ENCODE data around the gene FARP1.

DNA sequence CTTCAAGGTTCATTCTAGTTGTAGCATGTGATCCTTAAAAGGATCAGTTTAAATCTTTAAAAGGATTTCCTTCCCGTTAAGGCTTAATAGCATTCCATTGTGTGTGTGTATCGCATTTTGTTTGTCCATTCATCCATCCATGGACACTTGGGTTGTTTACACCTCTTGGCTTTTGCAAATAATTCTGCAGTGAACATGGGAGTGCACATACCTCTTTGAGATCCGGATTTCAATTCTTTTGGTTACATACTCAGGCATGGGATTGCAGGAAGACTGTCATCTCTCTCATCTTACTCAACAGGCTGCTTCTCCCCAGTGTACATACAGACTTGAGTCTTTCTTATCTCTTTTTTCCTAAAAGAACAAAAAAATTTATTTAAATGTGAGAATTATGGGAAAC is 32.9 kb downstream of the FARP1 start:
- TF ChIP-seq ZFP36 (IDR thresholded peaks at IDR 0.05; ENCODE audit: borderline replicate concordance, partially characterized antibody) (no peak), RNF2 (IDR thresholded peaks at IDR 0.05; ENCODE audit: borderline replicate concordance, low read depth) (no peak), RAD21 (conservative IDR thresholded peaks at IDR 0.05 in 1 of 2, IDR thresholded peaks at IDR 0.05 in 1 of 2) (no peak)
- TF ChIP-seq, protein P1, sequence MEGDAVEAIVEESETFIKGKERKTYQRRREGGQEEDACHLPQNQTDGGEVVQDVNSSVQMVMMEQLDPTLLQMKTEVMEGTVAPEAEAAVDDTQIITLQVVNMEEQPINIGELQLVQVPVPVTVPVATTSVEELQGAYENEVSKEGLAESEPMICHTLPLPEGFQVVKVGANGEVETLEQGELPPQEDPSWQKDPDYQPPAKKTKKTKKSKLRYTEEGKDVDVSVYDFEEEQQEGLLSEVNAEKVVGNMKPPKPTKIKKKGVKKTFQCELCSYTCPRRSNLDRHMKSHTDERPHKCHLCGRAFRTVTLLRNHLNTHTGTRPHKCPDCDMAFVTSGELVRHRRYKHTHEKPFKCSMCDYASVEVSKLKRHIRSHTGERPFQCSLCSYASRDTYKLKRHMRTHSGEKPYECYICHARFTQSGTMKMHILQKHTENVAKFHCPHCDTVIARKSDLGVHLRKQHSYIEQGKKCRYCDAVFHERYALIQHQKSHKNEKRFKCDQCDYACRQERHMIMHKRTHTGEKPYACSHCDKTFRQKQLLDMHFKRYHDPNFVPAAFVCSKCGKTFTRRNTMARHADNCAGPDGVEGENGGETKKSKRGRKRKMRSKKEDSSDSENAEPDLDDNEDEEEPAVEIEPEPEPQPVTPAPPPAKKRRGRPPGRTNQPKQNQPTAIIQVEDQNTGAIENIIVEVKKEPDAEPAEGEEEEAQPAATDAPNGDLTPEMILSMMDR (IDR thresholded peaks at IDR 0.05): no peak
- TF ChIP-seq, protein P2, sequence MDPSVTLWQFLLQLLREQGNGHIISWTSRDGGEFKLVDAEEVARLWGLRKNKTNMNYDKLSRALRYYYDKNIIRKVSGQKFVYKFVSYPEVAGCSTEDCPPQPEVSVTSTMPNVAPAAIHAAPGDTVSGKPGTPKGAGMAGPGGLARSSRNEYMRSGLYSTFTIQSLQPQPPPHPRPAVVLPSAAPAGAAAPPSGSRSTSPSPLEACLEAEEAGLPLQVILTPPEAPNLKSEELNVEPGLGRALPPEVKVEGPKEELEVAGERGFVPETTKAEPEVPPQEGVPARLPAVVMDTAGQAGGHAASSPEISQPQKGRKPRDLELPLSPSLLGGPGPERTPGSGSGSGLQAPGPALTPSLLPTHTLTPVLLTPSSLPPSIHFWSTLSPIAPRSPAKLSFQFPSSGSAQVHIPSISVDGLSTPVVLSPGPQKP (IDR thresholded peaks at IDR 0.05; ENCODE audit: low read depth, low read length): no peak
- TF ChIP-seq, protein P3, sequence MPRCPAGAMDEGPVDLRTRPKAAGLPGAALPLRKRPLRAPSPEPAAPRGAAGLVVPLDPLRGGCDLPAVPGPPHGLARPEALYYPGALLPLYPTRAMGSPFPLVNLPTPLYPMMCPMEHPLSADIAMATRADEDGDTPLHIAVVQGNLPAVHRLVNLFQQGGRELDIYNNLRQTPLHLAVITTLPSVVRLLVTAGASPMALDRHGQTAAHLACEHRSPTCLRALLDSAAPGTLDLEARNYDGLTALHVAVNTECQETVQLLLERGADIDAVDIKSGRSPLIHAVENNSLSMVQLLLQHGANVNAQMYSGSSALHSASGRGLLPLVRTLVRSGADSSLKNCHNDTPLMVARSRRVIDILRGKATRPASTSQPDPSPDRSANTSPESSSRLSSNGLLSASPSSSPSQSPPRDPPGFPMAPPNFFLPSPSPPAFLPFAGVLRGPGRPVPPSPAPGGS (IDR thresholded peaks at IDR 0.05): no peak
- TF ChIP-seq, protein P4, sequence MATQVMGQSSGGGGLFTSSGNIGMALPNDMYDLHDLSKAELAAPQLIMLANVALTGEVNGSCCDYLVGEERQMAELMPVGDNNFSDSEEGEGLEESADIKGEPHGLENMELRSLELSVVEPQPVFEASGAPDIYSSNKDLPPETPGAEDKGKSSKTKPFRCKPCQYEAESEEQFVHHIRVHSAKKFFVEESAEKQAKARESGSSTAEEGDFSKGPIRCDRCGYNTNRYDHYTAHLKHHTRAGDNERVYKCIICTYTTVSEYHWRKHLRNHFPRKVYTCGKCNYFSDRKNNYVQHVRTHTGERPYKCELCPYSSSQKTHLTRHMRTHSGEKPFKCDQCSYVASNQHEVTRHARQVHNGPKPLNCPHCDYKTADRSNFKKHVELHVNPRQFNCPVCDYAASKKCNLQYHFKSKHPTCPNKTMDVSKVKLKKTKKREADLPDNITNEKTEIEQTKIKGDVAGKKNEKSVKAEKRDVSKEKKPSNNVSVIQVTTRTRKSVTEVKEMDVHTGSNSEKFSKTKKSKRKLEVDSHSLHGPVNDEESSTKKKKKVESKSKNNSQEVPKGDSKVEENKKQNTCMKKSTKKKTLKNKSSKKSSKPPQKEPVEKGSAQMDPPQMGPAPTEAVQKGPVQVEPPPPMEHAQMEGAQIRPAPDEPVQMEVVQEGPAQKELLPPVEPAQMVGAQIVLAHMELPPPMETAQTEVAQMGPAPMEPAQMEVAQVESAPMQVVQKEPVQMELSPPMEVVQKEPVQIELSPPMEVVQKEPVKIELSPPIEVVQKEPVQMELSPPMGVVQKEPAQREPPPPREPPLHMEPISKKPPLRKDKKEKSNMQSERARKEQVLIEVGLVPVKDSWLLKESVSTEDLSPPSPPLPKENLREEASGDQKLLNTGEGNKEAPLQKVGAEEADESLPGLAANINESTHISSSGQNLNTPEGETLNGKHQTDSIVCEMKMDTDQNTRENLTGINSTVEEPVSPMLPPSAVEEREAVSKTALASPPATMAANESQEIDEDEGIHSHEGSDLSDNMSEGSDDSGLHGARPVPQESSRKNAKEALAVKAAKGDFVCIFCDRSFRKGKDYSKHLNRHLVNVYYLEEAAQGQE (IDR thresholded peaks at IDR 0.05): no peak

Data from A549 (cell line).